H1 (cell line): ENCODE results near the gene LMBR1. TPM values are rescaled to one million over a fixed set of nuclear protein-coding genes. Genes with fewer than 3 reads are reported as not detected.

Experiments
- CTCF ChIA-PET: fragments of 300-600 bp; sonication (Branson Sonifier 250); formaldehyde crosslinking; loops from one replicate; lab custom pipeline; 2021; ENCODE audit not compliant: partially characterized antibody; lab: Charles Lee
- POLR2A ChIA-PET: fragments of 300-600 bp; sonication (Branson Sonifier 250); formaldehyde crosslinking; loops from one replicate; lab custom pipeline; 2021; ENCODE audit warnings: inconsistent platforms; ENCODE audit not compliant: partially characterized antibody; lab: Charles Lee
- DNase-seq, 2 experiments: peaks; one replicate each; pipeline versions ENCODE4 v3.0.0 to v3.0.0-alpha.2; 2010 to 2022; ENCODE audit warnings: low spot score in 2 of 2, low read depth in 1 of 2, mixed read lengths in 1 of 2
- FAIRE-seq: peaks from 2 replicates; lab custom pipeline; 2011; peaks lifted over from hg19 to GRCh38; lab: Jason Lieb, UNC
- H2AFZ ChIP-seq: 2 replicates; pipeline ENCODE4 v1.8.1; 2012; ENCODE audit warnings: low read length, inconsistent platforms
- H2AK5ac ChIP-seq: 2 replicates; pipeline ENCODE4 v1.6.1; 2013; ENCODE audit warnings: low read depth, low read length
- H2BK120ac ChIP-seq: replicated peaks from 2 replicates; pipeline ENCODE3; 2013; ENCODE audit warnings: low read depth, low read length, inconsistent platforms
- H2BK12ac ChIP-seq: 2 replicates; pipeline ENCODE4 v1.6.1; 2013; ENCODE audit warnings: low read depth, low read length
- H2BK15ac ChIP-seq: 2 replicates; pipeline ENCODE4 v1.6.1; 2013; ENCODE audit warnings: low read length
- H2BK20ac ChIP-seq: 2 replicates; pipeline ENCODE4 v1.6.1; 2013; ENCODE audit warnings: low read length
- H2BK5ac ChIP-seq: 2 replicates; pipeline ENCODE4 v1.6.1; 2013; ENCODE audit warnings: low read depth, low read length
- H3K14ac ChIP-seq: 2 replicates; pipeline ENCODE4 v1.6.1; 2013; ENCODE audit warnings: inconsistent platforms; ENCODE audit not compliant: insufficient read length
- H3K18ac ChIP-seq: 2 replicates; pipeline ENCODE4 v1.6.1; 2013; ENCODE audit warnings: low read length; ENCODE audit errors: extremely low read depth
- H3K23ac ChIP-seq: 2 replicates; pipeline ENCODE4 v1.6.1; 2013; ENCODE audit warnings: inconsistent platforms; ENCODE audit not compliant: insufficient read length
- H3K23me2 ChIP-seq: 2 replicates; pipeline ENCODE4 v1.6.1; 2013; ENCODE audit warnings: low read depth, low read length
- H3K27ac ChIP-seq: 2 replicates; pipeline ENCODE4 v1.6.1; 2011; ENCODE audit warnings: low read depth, low read length, inconsistent platforms
- H3K27me3 ChIP-seq, 4 experiments: replicated peaks in 1 of 4; 1 replicate in 1 of 4; 2 replicates in 3 of 4; pipeline versions ENCODE4 v1.6.1 to v1.8.1; 2011 to 2013; ENCODE audit warnings: low read length in 3 of 4, mild to moderate bottlenecking in 3 of 4, inconsistent platforms in 2 of 4, mixed read lengths in 2 of 4, moderate library complexity in 1 of 4; ENCODE audit not compliant: control insufficient read depth in 3 of 4, insufficient read depth in 3 of 4; ENCODE audit errors: extremely low read depth in 1 of 4
- H3K36me3 ChIP-seq, 4 experiments: 2 replicates each; pipeline versions ENCODE4 v1.6.1 to v1.8.1; 2011 to 2013; ENCODE audit warnings: mild to moderate bottlenecking in 4 of 4, low read length in 3 of 4, moderate library complexity in 2 of 4, control low read depth in 1 of 4, inconsistent platforms in 1 of 4; ENCODE audit not compliant: insufficient read depth in 4 of 4, control insufficient read depth in 2 of 4
- H3K4ac ChIP-seq: replicated peaks from 2 replicates; pipeline ENCODE3; 2013; ENCODE audit warnings: low read length, low read depth, mixed read lengths, inconsistent platforms; ENCODE audit not compliant: insufficient read length
- H3K4me1 ChIP-seq, 4 experiments: replicated peaks in 1 of 4; 1 replicate in 1 of 4; 2 replicates in 3 of 4; pipeline versions ENCODE4 v1.6.1 to v1.8.1; 2011 to 2013; ENCODE audit warnings: low read length in 3 of 4, inconsistent platforms in 2 of 4, mixed read lengths in 1 of 4; ENCODE audit not compliant: insufficient read depth in 4 of 4, control insufficient read depth in 3 of 4
- H3K4me2 ChIP-seq, 2 experiments: 2 replicates each; pipeline versions ENCODE4 v1.6.1 to v1.8.1; 2011 to 2013; ENCODE audit warnings: low read depth in 2 of 2, low read length in 2 of 2, control low read depth in 1 of 2, inconsistent platforms in 1 of 2, mild to moderate bottlenecking in 1 of 2; ENCODE audit not compliant: insufficient read depth in 1 of 2
- H3K4me3 ChIP-seq, 4 experiments: fragments of 200-600, 300-600 bp in 1 of 4; sonication (generic), shearing (Covaris generic), sonication (Bioruptor Twin) in 1 of 4; 2 replicates each; pipeline versions ENCODE4 v1.5.1 to v1.8.1; 2011 to 2016; ENCODE audit warnings: low read length in 4 of 4, low read depth in 3 of 4, control low read depth in 2 of 4, inconsistent platforms in 2 of 4, mild to moderate bottlenecking in 2 of 4, mixed read lengths in 1 of 4, moderate library complexity in 1 of 4; ENCODE audit not compliant: insufficient read depth in 2 of 4; ENCODE audit errors: extremely low read depth in 1 of 4
- H3K56ac ChIP-seq: replicated peaks from 2 replicates; pipeline ENCODE3; 2013; ENCODE audit warnings: low read depth, mild to moderate bottlenecking, mixed read lengths, low read length, inconsistent platforms; ENCODE audit not compliant: insufficient read length
- H3K79me1 ChIP-seq: 2 replicates; pipeline ENCODE4 v1.6.1; 2013; ENCODE audit warnings: low read depth, low read length, control low read depth
- H3K79me2 ChIP-seq, 2 experiments: 2 replicates each; pipeline versions ENCODE4 v1.6.1 to v1.8.1; 2012 to 2013; ENCODE audit warnings: low read length in 2 of 2, mild to moderate bottlenecking in 2 of 2, inconsistent platforms in 1 of 2; ENCODE audit not compliant: insufficient read depth in 2 of 2, control insufficient read depth in 1 of 2
- H3K9ac ChIP-seq, 4 experiments: replicated peaks in 1 of 4; 1 replicate in 1 of 4; 2 replicates in 3 of 4; pipeline versions ENCODE4 v1.6.1 to v1.8.1; 2011 to 2013; ENCODE audit warnings: low read depth in 3 of 4, low read length in 3 of 4, control low read depth in 2 of 4, mild to moderate bottlenecking in 2 of 4, moderate library complexity in 2 of 4, inconsistent platforms in 1 of 4; ENCODE audit errors: extremely low read depth in 1 of 4
- H3K9me3 ChIP-seq, 2 experiments: 2 replicates each; pipeline versions ENCODE4 v1.6.1 to v1.8.1; 2012 to 2013; ENCODE audit warnings: mild to moderate bottlenecking in 2 of 2, moderate library complexity in 2 of 2, control low read depth in 1 of 2, inconsistent platforms in 1 of 2, low read depth in 1 of 2, low read length in 1 of 2, mixed read lengths in 1 of 2; ENCODE audit not compliant: insufficient read depth in 2 of 2
- H4K20me1 ChIP-seq, 2 experiments: replicated peaks in 1 of 2; 2 replicates each; pipeline versions ENCODE3 to v1.8.1; 2011 to 2013; ENCODE audit warnings: inconsistent platforms in 2 of 2, low read length in 2 of 2, mild to moderate bottlenecking in 1 of 2; ENCODE audit not compliant: insufficient read depth in 2 of 2, control insufficient read depth in 1 of 2
- H4K5ac ChIP-seq: 2 replicates; pipeline ENCODE4 v1.6.1; 2013; ENCODE audit warnings: low read length, low read depth, mixed read lengths, inconsistent platforms; ENCODE audit not compliant: insufficient read length
- H4K8ac ChIP-seq: 2 replicates; pipeline ENCODE4 v1.8.0; 2013; ENCODE audit warnings: mild to moderate bottlenecking, moderate library complexity, low read length, inconsistent platforms; ENCODE audit not compliant: insufficient read depth; ENCODE audit errors: extremely low read depth
- H4K91ac ChIP-seq: replicated peaks from 2 replicates; pipeline ENCODE3; 2013; ENCODE audit warnings: low read length, mixed read lengths, inconsistent platforms; ENCODE audit not compliant: insufficient read length
- ATF2 ChIP-seq: IDR thresholded peaks from 2 replicates; pipeline ENCODE4 v1.6.1; 2012; ENCODE audit warnings: low read length, inconsistent platforms
- CBX5 ChIP-seq: fragments of 300-800, 300-1000 bp; sonication (generic); IDR thresholded peaks from 2 replicates; pipeline ENCODE4 v1.7.1; 2016; ENCODE audit warnings: antibody characterized with exemption, low read length, low read depth
- CREB1 ChIP-seq: IDR thresholded peaks from 2 replicates; pipeline ENCODE4 v1.6.1; 2012; ENCODE audit warnings: inconsistent platforms
- HDAC2 ChIP-seq, 2 experiments: fragments of 300-600 bp in 1 of 2; sonication (generic) in 1 of 2; IDR thresholded peaks; 2 replicates each; pipeline ENCODE4 v1.6.1; 2011 to 2012; ENCODE audit warnings: low read depth in 2 of 2, low read length in 2 of 2, mild to moderate bottlenecking in 2 of 2, moderate library complexity in 2 of 2, borderline replicate concordance in 1 of 2, inconsistent platforms in 1 of 2
- HDAC6 ChIP-seq: IDR thresholded peaks from one replicate; pipeline ENCODE4 v1.7.1; 2012; ENCODE audit warnings: low read depth, mild to moderate bottlenecking, inconsistent platforms, low read length, moderate library complexity
- MAX ChIP-seq: IDR thresholded peaks from 2 replicates; pipeline ENCODE4 v1.6.1; 2012; ENCODE audit warnings: inconsistent platforms
- RFX5 ChIP-seq: IDR thresholded peaks from 2 replicates; pipeline ENCODE4 v1.6.1; 2011; ENCODE audit warnings: low read depth, low read length, improper control_type of control experiment, borderline replicate concordance
- SUZ12 ChIP-seq: fragments of 200-600 bp; sonication (generic); IDR thresholded peaks from 2 replicates; pipeline ENCODE4 v1.6.1; 2012; ENCODE audit warnings: mild to moderate bottlenecking, inconsistent platforms, low read length, moderate library complexity, mixed read lengths
- WGBS, 2 experiments: shearing (Covaris generic) in 1 of 2; methylation state at CpG; one replicate each; pipeline versions ENCODE4 v1.1.6 to v1.1.7; 2013 to 2015; ENCODE audit warnings: low lambda C conversion rate in 2 of 2, mixed read lengths in 2 of 2, inconsistent platforms in 1 of 2, low coverage in 1 of 2, missing lambda C conversion rate in 1 of 2; ENCODE audit not compliant: insufficient replicate concordance in 2 of 2, insufficient coverage in 1 of 2, insufficient read length in 1 of 2; ENCODE audit errors: extremely low coverage in 1 of 2, missing lambda C conversion rate in 1 of 2; 5-methylcytosine and 5-hydroxymethylcytosine counted together
- polyA plus RNA-seq, 7 experiments: library from polyadenylated mRNA; depleted of rRNA in 3 of 7; stranded (reverse) in 5 of 7; unstranded in 2 of 7; fragments of >200 nt in 5 of 7; fragments of 200-250 nt in 2 of 7; gene quantifications; 1 replicate in 5 of 7; 2 replicates in 1 of 7; 4 replicates in 1 of 7; pipeline versions ENCODE4 v1.2.1 to v1.2.3, GENCODE V29; 2011 to 2013; ENCODE audit warnings: missing spikeins in 2 of 7, mixed read lengths in 2 of 7
- total RNA-seq: library from RNA; stranded (reverse); fragmentation: NEBNext Ultra II Directional; extraction: Animal tissue kit (Norgen Biotek cat#: 25700); gene quantifications from 2 replicates; pipeline ENCODE4 v1.2.1, GENCODE V29; 2021
- TF ChIP-seq, protein P1 (sequence below), 3 experiments: IDR thresholded peaks; 1 replicate in 2 of 3; 2 replicates in 1 of 3; pipeline versions ENCODE4 v1.5.1 to v1.6.1; 2011; ENCODE audit warnings: low read length in 3 of 3, mild to moderate bottlenecking in 3 of 3, inconsistent platforms in 2 of 3, low read depth in 1 of 3, moderate library complexity in 1 of 3; ENCODE audit not compliant: insufficient read depth in 1 of 3; ENCODE audit errors: control extremely low read depth in 1 of 3

The LMBR1 gene
- total and polyA plus RNA-seq, 2 of the 8 experiments (the other 6 are each of a cell fraction or from before 2014, with no cell fraction given) = 15.1 to 70.4 TPM

DNA sequence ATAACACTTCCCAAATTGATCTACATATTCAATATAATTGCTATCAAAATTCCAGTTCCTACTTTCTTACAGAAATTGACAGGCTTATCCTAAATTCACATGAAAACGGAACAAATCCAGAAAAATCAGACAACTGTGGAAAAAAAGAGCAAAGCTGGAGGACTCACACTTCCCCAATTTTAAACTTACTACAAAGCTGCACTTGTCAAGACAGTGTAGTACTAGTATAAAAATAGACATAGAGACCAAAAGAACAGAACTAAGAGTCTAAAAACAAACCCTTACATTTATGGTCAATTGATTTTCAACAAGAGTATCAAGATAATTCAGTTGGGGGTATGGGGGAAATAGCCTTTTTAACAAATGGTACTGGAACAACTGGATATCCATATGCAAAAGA lies 27.5 kb downstream of the LMBR1 start:
- Histone ChIP-seq H3K27ac (no peak overlapping the region), H4K20me1 (no peaks in the 10 kb centered on the region), H3K9me3 (peaks cover 17 to 21% of the 10 kb centered on the region in 2 experiments), H3K27me3 (no peaks in the 10 kb centered on the region), H3K23me2 (no peaks in the 10 kb centered on the region), H3K4me2 (no peak overlapping the region), H3K4me1 (peaks cover 0 to 8% (median 1%) of the 10 kb centered on the region in 4 experiments; a peak in 1 of 7 replicates), H3K4me3 (no peak overlapping the region), H3K36me3 (peaks cover 0 to 19% (median 8%) of the 10 kb centered on the region in 4 experiments; a peak in 4 of 8 replicates), H3K18ac (no peak overlapping the region), H2BK120ac (no peak overlapping the region), H4K91ac (no peak overlapping the region), H2AK5ac (no peak overlapping the region), H2BK12ac (no peak overlapping the region), H2BK20ac (no peak overlapping the region), H3K23ac (no peak overlapping the region), H3K79me2 (peaks cover 0 to 70% of the 10 kb centered on the region in 2 experiments; a peak in 3 of 4 replicates), H4K5ac (no peak overlapping the region), H3K14ac (no peak overlapping the region), H2BK5ac (no peak overlapping the region), H3K9ac (no peak overlapping the region), H3K79me1 (no peaks in the 10 kb centered on the region; the same call in 1 of the 2 replicates), H3K56ac (no peak overlapping the region), H4K8ac (no peak overlapping the region), H2BK15ac (no peak overlapping the region), H3K4ac (no peak overlapping the region), H2AFZ (no peak overlapping the region)
- WGBS, 2 experiments = 95% methylated on average over 1 of the region's 1 CpG; no CpG with 5 or more reads in 1 of the 2 experiments
- ChIA-PET CTCF (interaction anchor here (1.3 kb wide), 1 partner anchor 9 kb away, joined by 3 read pairs; no protein-coding TSS in a partner anchor), POLR2A (no interaction called here)
- DNase-seq = no peak
- no peak for FAIRE-seq
- TF ChIP-seq, protein P1, sequence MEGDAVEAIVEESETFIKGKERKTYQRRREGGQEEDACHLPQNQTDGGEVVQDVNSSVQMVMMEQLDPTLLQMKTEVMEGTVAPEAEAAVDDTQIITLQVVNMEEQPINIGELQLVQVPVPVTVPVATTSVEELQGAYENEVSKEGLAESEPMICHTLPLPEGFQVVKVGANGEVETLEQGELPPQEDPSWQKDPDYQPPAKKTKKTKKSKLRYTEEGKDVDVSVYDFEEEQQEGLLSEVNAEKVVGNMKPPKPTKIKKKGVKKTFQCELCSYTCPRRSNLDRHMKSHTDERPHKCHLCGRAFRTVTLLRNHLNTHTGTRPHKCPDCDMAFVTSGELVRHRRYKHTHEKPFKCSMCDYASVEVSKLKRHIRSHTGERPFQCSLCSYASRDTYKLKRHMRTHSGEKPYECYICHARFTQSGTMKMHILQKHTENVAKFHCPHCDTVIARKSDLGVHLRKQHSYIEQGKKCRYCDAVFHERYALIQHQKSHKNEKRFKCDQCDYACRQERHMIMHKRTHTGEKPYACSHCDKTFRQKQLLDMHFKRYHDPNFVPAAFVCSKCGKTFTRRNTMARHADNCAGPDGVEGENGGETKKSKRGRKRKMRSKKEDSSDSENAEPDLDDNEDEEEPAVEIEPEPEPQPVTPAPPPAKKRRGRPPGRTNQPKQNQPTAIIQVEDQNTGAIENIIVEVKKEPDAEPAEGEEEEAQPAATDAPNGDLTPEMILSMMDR (IDR thresholded peaks at IDR 0.05; ENCODE audit: control extremely low read depth in 1 of 3, insufficient read depth in 1 of 3, low read depth in 1 of 3, low read length in 3 of 3) = no peak
- TF ChIP-seq HDAC6 (no peak), CBX5 (no peak), MAX (no peak), CREB1 (no peak), ATF2 (no peak), HDAC2 (IDR thresholded peaks at IDR 0.05; ENCODE audit: borderline replicate concordance in 1 of 2, low read depth in 2 of 2, low read length in 2 of 2) (no peak), SUZ12 (no peak), RFX5 (no peak)
